GM12878 (cell line): ENCODE data around the gene IFIH1.

Source experiments
- IRF4 ChIP-seq: IDR thresholded peaks from 2 replicates; pipeline ENCODE4 v1.6.1; 2011; ENCODE audit warnings: low read depth, low read length
- MEF2A ChIP-seq: IDR thresholded peaks from 2 replicates; pipeline ENCODE4 v1.6.1; 2011; ENCODE audit warnings: low read depth, mild to moderate bottlenecking, low read length, moderate library complexity; ENCODE audit not compliant: insufficient read depth
- MXI1 ChIP-seq: fragments of 150-350 bp; IDR thresholded peaks from 2 replicates; pipeline ENCODE4 v1.6.1; 2011; ENCODE audit warnings: low read depth, mild to moderate bottlenecking, inconsistent platforms, low read length, improper control_type of control experiment
- NRF1 ChIP-seq: conservative IDR thresholded peaks from 2 replicates; pipeline ENCODE4 v1.6.1; 2011; ENCODE audit warnings: mild to moderate bottlenecking, low read depth, low read length, improper control_type of control experiment
- SMC3 ChIP-seq: IDR thresholded peaks from 2 replicates; pipeline ENCODE4 v1.6.1; 2011; ENCODE audit warnings: low read length, improper control_type of control experiment, borderline replicate concordance
- SP1 ChIP-seq: IDR thresholded peaks from one replicate; pipeline ENCODE4 v1.6.1; 2011; ENCODE audit warnings: low read depth, low read length
- ZNF207 ChIP-seq: fragments of 450-650 bp; IDR thresholded peaks from 2 replicates; pipeline ENCODE4 v1.6.1; 2014; ENCODE audit warnings: antibody characterized with exemption, mild to moderate bottlenecking, borderline replicate concordance
- ZNF384 ChIP-seq: IDR thresholded peaks from 2 replicates; pipeline ENCODE4 v1.6.1; 2012; ENCODE audit warnings: low read depth, mild to moderate bottlenecking, low read length, improper control_type of control experiment, borderline replicate concordance
- TF ChIP-seq, protein P1 (sequence below), 3 experiments: IDR thresholded peaks in 2 of 3; conservative IDR thresholded peaks in 1 of 3; 2 replicates each; pipeline ENCODE4 v1.5.1; 2011; ENCODE audit warnings: low read depth in 3 of 3, low read length in 3 of 3, mild to moderate bottlenecking in 3 of 3, control low read depth in 2 of 3, moderate library complexity in 2 of 3, inconsistent platforms in 1 of 3, mixed read lengths in 1 of 3; ENCODE audit not compliant: control insufficient read depth in 2 of 3, insufficient read depth in 1 of 3; ENCODE audit errors: extremely low read depth in 1 of 3
- TF ChIP-seq, protein P2 (sequence below): fragments of 450-650 bp; IDR thresholded peaks from 2 replicates; pipeline ENCODE4 v1.6.1; 2016; ENCODE audit warnings: mild to moderate bottlenecking

DNA sequence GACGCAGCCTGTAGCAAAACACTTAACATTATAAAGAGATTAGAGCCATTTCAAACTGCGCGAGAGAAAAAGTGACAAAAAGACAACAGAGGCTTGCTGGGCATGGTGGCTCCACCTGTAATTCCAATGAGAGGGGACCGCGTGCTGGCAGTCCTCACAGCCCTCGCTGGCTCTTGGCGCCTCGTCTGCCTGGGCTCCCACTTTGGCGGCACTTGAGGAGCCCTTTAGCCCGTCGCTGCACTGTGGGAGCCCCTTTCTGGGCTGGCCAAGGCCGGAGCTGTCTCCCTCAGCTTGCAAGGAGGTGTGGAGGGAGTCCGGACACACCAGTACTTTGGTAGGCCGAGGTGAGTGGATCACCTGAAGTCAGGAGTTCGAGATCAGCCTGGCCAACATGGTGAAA, 9.3 kb upstream of the IFIH1 start:
- no peak for TF ChIP-seq ZNF384
- TF ChIP-seq MXI1 = no peak
- no peak for TF ChIP-seq MEF2A
- TF ChIP-seq ZNF207 = no peak
- TF ChIP-seq, protein P1, sequence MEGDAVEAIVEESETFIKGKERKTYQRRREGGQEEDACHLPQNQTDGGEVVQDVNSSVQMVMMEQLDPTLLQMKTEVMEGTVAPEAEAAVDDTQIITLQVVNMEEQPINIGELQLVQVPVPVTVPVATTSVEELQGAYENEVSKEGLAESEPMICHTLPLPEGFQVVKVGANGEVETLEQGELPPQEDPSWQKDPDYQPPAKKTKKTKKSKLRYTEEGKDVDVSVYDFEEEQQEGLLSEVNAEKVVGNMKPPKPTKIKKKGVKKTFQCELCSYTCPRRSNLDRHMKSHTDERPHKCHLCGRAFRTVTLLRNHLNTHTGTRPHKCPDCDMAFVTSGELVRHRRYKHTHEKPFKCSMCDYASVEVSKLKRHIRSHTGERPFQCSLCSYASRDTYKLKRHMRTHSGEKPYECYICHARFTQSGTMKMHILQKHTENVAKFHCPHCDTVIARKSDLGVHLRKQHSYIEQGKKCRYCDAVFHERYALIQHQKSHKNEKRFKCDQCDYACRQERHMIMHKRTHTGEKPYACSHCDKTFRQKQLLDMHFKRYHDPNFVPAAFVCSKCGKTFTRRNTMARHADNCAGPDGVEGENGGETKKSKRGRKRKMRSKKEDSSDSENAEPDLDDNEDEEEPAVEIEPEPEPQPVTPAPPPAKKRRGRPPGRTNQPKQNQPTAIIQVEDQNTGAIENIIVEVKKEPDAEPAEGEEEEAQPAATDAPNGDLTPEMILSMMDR (IDR thresholded peaks at IDR 0.05 in 2 of 3, conservative IDR thresholded peaks at IDR 0.05 in 1 of 3; ENCODE audit: control insufficient read depth in 2 of 3, extremely low read depth in 1 of 3, insufficient read depth in 1 of 3, low read depth in 3 of 3, low read length in 3 of 3) = no peak
- TF ChIP-seq, protein P2, sequence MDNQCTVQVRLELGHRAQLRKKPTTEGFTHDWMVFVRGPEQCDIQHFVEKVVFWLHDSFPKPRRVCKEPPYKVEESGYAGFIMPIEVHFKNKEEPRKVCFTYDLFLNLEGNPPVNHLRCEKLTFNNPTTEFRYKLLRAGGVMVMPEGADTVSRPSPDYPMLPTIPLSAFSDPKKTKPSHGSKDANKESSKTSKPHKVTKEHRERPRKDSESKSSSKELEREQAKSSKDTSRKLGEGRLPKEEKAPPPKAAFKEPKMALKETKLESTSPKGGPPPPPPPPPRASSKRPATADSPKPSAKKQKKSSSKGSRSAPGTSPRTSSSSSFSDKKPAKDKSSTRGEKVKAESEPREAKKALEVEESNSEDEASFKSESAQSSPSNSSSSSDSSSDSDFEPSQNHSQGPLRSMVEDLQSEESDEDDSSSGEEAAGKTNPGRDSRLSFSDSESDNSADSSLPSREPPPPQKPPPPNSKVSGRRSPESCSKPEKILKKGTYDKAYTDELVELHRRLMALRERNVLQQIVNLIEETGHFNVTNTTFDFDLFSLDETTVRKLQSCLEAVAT = no peak
- TF ChIP-seq SP1 = no peak
- TF ChIP-seq SMC3 = no peak
- no peak for TF ChIP-seq NRF1
- no peak for TF ChIP-seq IRF4
